Measurements from ENCODE around the gene MC2R.
"Not testable (repeated sequence)": the region's sequence is repeated elsewhere in the genome, so short reads cannot be mapped to it uniquely, and the experiment has no call there.

Gene MC2R

DNA sequence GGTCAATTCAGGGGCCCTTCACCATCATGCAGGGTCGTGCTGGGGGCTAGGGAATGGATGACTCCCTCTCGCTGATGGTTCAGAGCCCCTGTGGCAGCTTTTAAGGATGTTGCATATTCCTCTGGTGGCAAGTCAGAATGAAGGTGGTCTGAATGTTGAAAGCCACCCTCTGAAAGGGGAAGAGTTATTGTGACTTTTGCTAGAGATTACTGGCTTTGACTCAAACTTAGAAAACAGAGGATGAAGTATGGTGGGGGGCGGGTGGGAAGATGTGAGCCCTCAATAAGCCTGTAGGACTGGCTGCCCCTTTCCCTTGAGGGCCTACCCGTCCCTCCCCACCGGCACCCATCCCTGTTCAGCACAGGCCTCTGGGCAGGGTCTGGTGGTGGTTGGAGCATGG lies 23.2 kb downstream of the MC2R start:
- DNase-seq: no peak

- DNase-seq: no peak
Measured at GRCh38 chr18:13890761-13891361, 24.5 kb downstream of the MC2R start.

GRCh38 chr18:13889671-13890070 lies 25.7 kb downstream of the MC2R start:
- DNase-seq: no peak

- DNase-seq: no peak
Measured at GRCh38 chr18:13888191-13888716, 27.1 kb downstream of the MC2R start.

- no peak for DNase-seq
Measured at GRCh38 chr18:13885009-13885408, 30.3 kb downstream of the MC2R start.

- DNase-seq: no peak
Measured at GRCh38 chr18:13879937-13880336, 35.4 kb downstream of the MC2R start.

- DNase-seq: no peak
Measured at GRCh38 chr18:13879492-13879891, 35.8 kb downstream of the MC2R start.

- no peak for DNase-seq
Measured at GRCh38 chr18:13878857-13879256, 36.5 kb downstream of the MC2R start.

DNA sequence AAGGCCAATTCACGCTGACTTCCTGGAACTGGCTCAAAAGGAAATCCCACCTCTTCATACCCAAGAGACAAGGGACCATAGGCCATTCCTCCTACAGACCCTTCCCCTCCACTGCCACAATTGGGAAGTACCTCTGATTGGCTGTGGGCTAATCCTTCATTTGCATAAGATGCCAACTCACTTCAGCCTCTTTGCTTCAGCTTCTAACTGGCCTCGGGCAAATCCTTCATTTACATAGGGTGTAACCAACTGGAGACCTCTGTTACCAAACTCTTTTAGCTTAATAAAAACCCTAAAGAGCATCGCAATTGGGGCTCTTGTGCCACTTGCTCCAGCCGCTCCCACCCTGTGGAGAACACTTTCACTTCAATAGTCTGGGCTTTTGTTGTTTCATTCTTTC lies 38.2 kb downstream of the MC2R start:
- DNase-seq: no peak

GRCh38 chr18:13874558-13874957 lies 40.8 kb downstream of the MC2R start:
- DNase-seq: no peak

GRCh38 chr18:13872932-13873331 lies 42.4 kb downstream of the MC2R start:
- no peak for DNase-seq

- DNase-seq: no peak
Measured at GRCh38 chr18:13872373-13872772, 43.0 kb downstream of the MC2R start.

DNA sequence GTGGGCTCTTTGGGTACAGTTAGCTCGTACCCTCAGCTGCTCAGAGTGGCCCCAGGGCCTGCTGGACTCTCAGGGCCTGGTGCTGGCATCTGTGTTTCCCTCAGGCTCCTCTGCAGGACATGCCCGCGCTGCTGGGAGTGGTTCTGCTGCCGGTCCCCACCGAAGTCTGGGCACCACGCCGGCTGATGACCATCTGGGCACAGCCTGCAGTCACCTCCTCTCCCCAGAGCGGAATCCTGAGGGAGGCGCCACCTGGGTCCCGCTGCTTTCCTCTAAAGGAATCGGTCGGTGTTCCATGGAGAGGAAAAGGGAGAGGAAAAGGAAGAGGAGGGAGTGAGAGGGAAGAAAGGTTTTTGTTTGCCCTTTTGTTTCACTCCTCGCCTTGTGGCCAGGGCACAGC lies 43.6 kb downstream of the MC2R start:
- no peak for DNase-seq

GRCh38 chr18:13868501-13869271 lies 46.6 kb downstream of the MC2R start:
- peak; percentile 15 for DNase-seq

DNA sequence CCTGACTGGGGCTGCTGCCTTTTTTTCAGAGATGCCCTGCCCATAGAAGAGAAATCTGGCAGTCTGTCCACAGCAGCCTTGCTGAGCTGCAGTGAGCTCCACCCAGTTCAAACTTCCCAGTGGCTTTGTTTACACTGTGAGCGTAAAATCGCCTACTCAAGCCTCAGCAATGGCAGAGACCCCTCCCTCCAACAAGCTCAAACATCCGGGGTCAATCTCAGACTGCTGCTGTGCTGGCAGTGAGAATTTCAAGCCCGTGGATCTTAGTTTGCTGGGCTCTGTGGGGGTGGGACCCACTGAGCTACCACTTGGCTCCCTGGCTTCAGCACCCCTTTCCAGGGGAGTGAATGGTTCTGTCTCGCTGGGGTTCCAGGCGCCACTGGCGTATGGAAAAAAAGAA lies 52.4 kb downstream of the MC2R start:
- not testable (repeated sequence) for DNase-seq

GRCh38 chr18:13849791-13850190 lies 65.5 kb downstream of the MC2R start:
- DNase-seq: no peak

DNA sequence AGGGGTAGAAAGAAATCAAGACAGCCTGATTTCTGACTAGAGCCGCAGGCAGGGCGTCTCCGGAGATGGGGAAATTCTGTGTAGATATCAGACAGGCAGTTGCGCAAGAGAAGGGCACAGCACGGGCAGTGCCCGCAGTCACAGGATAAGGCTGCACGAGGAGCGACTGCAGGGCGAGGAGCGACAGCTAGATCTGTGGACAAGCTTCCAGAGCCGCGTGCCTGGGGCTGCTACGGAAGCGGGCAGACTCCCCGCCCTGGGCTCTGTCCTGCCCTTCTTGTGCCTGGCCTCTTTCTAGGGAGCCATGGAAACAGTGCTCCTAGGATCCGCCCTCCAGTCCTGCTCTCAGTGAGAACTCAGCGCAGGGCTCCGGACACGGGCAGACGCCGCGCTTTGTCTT lies 78.8 kb downstream of the MC2R start:
- DNase-seq: no peak

DNA sequence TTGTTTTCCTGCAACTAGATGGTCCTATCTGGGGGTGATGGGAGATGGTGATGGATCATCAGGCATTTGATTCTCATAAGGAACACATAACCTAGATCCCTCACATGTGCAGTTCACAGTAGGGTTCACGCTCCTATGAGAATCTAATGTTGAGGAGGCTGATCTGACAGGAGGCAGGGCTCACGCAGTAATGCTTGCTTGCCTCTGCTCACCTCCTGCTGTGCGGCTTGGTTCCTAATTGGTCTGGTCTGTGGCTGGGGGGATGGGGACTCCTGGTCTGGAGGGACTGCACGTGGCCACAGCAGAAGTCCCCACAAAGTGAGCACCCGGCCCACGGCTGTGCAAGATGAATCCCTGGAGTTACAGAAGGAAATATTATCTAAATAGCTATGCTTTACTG lies 80.1 kb downstream of the MC2R start:
- no peak for DNase-seq

- DNase-seq: no peak
Measured at GRCh38 chr18:13834496-13835015, 80.8 kb downstream of the MC2R start.

All from NCI-H1105 treated with DMSO at 0.1 percent for 48 hours (cell line).